NT2/D1 (cell line): ENCODE data around the gene BDKRB1.

Experiments used
- SUZ12 ChIP-seq: IDR thresholded peaks from 2 replicates; pipeline ENCODE4 v1.6.1; 2011; ENCODE audit not compliant: insufficient read length, insufficient read depth; ENCODE audit errors: extremely low read depth
- ZNF274 ChIP-seq: IDR thresholded peaks from 2 replicates; pipeline ENCODE4 v1.6.1; 2011; ENCODE audit warnings: mild to moderate bottlenecking, low read depth, low read length

GRCh38 chr14:96240641-96241040 is 15.4 kb upstream of the BDKRB1 start:
- TF ChIP-seq SUZ12: no peak
- no peak for TF ChIP-seq ZNF274
